ENCODE results near the gene SETD6.

GRCh38 chr16:58472266-58472665, 43.1 kb upstream of the SETD6 start:
- TF ChIP-seq EZH2 (IDR thresholded peaks at IDR 0.05; ENCODE audit: borderline replicate concordance, low read length) (no peak), CTCF (IDR thresholded peaks at IDR 0.05; ENCODE audit: low read length) (no peak)
